DMS114 treated with DMSO at 0.1 percent for 48 hours (cell line): Measurements from ENCODE around the gene RNF31.

Experiments
- DNase-seq: peaks from one replicate; lab custom pipeline; 2025; ENCODE audit not compliant: unreplicated experiment; lab: John Stamatoyannopoulos, UW

The RNF31 gene

GRCh38 chr14:24159777-24160498 lies 12.6 kb downstream of the RNF31 start:
- no peak for DNase-seq

GRCh38 chr14:24160499-24160849 lies 13.2 kb downstream of the RNF31 start:
- DNase-seq: no peak

DNA sequence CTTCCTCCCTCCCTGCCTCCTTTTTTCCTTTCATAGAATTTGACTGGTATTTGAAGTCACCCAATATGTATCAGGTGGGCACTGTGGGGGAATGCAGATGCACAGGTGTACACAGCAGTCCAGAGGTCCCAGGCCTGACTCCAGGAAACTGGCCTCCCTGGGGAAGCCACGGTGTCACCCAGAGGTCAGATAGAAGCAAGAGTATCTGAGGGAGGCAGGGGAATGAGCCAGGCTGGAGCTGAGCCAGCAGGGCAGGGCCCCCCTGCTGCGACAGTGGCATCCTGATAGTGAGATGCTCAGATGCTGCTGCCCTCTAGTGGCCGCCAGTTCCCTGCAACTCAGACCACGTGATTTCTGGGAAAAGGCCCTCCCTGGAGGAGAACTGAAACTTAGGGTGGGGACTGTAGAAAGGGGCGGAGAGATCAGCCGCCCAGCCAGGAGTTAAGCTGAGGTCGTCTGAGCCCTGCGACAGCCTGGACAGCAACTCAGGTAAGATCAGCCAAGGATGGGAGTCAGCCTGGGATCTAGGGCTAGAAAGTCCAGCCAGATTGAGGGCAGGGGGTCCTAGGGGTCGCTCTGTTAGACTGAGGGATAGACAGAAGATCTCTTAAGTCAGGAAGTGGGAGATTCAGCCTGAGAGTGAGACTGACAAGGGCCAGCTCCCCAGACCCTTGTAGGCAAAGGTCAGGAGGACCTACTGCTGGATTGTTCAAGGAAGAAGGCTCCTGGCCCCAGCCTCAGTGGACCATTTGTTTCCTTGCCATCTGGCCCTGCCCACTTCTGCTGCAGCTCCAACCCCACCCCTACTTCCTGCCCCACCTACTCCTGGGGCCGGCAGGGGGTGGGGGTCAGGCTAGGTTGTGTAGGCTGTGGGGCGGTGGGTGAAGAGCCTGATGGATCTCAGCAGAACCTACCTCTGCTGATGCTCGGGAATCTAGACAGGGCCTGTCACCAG lies 13.8 kb downstream of the RNF31 start, which contains the start of gene IRF9:
Gene IRF9, plus strand, starts transcription at position 416 of the 955 bp plus-strand sequence. CDS start 880 bp downstream, outside the sequence.
- DNase-seq: peak; percentile 82

DNA sequence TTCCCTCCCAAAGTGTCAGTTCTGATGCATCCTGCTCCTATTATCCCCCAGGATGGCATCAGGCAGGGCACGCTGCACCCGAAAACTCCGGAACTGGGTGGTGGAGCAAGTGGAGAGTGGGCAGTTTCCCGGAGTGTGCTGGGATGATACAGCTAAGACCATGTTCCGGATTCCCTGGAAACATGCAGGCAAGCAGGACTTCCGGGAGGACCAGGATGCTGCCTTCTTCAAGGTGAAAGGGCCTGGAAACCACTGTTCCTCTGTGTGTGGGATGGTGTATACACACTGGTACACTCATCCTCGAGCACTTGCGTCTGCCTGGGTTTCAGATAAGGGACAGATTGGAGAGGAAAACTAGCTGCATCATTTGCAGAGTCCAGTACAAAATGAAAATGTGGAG lies 14.8 kb downstream of the RNF31 start:
- DNase-seq: no peak

DNA sequence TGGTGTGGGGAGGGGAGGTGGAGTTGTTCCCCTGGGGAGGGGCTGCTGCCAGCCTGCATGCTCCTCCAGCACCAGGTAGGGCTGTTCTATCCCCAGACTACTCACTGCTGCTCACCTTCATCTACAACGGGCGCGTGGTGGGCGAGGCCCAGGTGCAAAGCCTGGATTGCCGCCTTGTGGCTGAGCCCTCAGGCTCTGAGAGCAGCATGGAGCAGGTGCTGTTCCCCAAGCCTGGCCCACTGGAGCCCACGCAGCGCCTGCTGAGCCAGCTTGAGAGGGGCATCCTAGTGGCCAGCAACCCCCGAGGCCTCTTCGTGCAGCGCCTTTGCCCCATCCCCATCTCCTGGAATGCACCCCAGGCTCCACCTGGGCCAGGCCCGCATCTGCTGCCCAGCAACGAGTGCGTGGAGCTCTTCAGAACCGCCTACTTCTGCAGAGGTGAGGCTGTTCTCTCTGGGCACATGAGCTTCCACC lies 17.3 kb downstream of the RNF31 start:
- no peak for DNase-seq

- no peak for DNase-seq
Measured at GRCh38 chr14:24165785-24166184, 18.5 kb downstream of the RNF31 start.

- DNase-seq: no peak
Measured at GRCh38 chr14:24167469-24168114, 20.3 kb downstream of the RNF31 start.

GRCh38 chr14:24171422-24172260 lies 24.3 kb downstream of the RNF31 start, which contains the start of gene REC8:
TSS of gene REC8 (plus strand) at chr14:24172080. CDS start at chr14:24172553, 473 bp downstream.
- no peak for DNase-seq

DNA sequence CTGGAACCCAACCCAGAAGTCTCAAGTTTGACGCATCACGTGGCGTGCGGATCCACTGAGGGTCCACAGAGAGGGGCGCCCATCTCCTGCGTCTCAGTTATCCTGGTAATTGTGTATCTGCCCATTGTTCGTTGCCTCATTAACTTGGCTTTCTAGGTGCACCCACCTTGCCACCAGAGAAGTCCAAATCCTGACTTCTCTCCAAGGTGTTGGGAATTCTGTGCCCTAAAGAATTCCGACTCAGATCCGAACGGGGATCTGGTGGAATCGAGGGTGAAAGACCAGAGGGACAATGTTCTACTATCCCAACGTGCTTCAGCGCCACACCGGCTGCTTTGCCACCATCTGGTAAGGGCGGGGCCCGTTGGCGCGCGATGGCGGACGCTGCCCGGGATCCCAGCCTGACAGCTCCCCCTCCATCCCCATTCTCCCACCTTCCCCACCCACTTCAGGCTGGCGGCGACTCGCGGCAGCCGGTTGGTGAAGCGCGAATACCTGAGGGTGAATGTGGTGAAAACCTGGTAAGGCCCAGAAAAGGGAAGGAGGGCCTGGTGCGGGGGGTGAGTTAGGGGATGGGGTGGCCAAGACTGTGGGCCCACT lies 25.1 kb downstream of the RNF31 start:
- no peak for DNase-seq

DNA sequence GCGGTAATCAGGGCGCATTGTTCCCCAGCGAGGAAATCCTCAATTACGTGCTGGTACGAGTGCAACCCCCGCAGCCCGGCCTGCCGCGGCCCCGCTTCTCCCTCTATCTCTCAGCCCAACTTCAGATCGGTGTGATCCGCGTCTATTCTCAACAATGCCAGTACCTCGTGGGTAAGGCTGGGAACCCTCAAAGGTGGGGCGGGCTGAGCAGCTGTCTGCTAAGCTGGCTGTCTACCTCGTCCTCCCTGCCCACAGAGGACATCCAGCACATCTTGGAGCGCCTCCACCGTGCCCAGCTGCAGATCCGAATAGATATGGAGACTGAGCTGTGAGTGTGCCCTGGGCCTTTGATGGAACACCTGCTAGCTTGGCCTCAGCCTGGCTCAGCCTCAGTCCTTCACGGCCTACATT lies 25.6 kb downstream of the RNF31 start:
- DNase-seq: no peak

GRCh38 chr14:24176599-24176998 lies 29.3 kb downstream of the RNF31 start:
- no peak for DNase-seq

DNA sequence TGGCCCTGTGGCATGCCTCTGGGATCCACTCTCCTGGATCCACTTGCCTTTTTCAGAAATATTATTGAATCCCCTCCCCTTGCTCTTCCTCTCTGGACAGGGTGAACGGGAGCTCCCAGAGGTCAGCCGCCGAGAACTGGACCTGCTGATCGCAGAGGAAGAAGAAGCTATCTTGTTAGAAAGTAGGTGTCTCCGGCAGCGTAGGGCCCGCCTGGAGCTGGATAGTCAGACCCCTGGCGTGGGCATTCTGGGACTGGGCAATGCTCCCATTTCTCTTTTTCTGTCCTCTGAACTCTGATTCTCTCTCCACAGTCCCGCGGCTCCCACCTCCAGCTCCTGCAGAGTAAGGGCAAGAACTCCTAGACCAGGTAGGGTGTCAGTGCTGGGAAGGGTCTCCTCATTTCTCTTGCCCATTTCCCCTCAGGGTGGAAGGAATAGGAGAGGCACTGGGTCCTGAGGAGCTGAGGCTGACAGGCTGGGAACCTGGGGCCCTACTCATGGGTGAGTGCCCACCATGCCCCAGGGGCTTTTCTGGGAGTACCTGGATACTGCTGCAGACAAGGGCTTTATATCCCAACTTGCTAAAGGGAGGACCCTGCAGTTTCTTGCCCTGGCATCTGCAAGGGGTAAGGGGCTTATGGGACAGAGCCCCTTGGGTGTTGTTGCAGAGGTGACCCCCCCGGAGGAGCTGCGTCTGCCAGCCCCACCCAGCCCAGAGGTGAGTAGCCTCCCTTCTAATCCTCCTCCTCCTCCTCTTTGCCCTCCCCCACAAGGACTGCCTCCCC lies 29.9 kb downstream of the RNF31 start:
- DNase-seq: no peak

- DNase-seq: no peak
Measured at GRCh38 chr14:24177891-24178290, 30.6 kb downstream of the RNF31 start.

- DNase-seq: no peak
Measured at GRCh38 chr14:24178399-24179178, 31.3 kb downstream of the RNF31 start.

DNA sequence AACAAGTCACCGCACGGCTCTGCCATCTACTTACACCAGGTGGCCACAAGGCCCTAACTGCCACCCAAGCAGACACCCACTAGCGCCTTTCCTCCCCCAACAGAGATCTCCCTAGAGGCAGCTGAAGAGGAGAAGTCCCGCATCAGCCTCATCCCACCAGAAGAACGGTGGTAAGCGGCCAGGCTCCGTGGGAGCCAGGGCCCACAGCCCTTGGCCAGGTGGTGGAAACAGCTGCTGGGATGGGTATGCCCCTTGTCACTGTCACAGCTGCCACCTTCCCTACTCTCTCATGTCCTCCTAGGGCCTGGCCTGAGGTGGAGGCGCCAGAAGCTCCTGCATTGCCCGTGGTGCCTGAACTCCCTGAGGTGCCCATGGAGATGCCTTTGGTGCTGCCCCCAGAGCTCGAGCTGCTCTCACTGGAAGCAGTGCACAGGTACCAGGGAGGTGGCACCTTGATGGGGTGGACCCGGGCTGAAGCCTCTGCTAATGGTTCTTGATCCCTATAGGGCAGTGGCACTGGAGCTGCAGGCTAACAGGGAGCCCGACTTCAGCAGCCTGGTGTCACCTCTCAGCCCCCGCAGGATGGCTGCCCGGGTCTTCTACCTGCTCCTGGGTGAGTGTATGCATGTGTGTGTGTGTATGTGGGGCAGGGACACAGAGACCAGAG lies 32.1 kb downstream of the RNF31 start:
- DNase-seq: no peak

DNA sequence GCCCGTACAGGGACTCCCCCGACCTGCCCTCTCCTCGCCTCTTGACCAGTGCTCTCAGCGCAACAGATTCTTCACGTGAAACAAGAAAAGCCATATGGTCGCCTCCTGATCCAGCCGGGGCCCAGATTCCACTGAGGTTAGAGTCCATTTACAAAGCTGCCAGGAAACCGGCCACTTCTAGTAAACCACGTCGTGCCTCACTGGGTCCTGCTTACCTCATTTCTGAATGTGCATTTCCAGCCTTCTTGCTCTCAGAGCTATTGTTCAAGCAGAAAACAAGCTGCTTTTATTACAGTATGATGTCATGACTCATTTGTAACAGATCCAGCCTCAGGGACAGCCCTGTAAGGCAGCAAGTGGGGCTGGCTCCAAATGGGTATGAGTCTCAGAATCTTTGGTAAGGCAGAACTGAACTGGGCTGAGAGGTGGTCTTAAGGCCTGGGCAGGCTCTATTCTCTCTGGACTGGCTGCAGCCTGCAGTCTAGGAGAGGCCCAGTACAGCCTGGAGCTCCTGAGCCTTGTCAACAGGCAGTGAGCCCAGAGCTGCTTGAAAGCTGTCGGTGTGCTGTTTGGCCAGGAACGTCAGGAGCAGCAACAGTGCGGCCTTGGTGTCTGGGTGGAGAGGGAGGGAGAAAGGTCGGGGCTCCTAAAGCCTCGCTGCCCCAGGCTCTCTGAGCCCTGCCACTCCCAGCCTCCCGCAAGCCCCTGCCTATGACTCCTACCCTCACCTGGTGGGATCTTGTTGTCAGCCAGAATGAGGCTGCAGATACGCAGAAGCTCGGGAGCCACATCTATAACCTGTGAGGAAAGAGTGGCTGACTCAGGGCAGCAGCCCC lies 32.9 kb downstream of the RNF31 start:
- no peak for DNase-seq
